Retinal pigment epithelial cell (primary cell): ENCODE data around the gene NFATC3.

Experiments
- DNase-seq: peaks from one replicate; pipeline ENCODE4 v3.0.0-alpha.2; 2010; ENCODE audit warnings: low read depth
- H3K4me3 ChIP-seq: 2 replicates; pipeline ENCODE4 v1.5.1; 2011; ENCODE audit warnings: mild to moderate bottlenecking, low read length, control low read depth, moderate library complexity
- TF ChIP-seq, protein P1 (sequence below): conservative IDR thresholded peaks from 2 replicates; pipeline ENCODE4 v1.5.1; 2011; ENCODE audit warnings: low read depth, low read length, control low read depth, inconsistent platforms

Gene NFATC3

DNA sequence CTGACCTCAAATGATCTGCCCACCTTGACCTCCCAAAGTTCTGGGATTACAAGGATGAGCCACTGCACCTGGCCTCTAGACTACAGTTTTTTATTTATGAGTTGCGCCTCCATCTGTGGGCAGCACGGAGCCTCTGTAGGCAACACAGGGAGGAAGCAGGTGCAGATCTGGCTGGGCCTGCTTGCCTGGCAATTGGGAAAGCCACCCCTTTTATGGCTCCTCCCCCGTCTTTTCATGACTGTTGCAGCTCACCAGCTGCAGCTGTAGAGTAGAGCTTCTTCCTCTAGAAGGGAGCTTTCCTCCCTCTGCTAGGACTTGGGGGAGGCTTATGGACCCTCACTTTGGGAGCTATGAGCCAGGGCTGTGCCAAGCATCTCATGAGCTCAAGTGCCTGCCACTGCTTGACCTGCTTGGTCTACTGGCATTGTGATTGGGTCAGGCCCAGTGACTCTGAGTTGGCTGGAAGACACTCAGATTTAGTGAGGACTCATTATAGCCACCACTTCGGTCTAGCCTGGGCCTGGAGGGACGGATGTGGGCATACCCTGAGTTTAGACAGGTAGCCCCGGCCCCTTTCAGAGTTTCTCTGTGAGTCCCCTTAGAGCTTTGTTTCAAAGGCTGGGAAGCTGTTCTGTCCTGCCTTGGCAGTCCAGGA, 172.2 kb downstream of the NFATC3 start:
- TF ChIP-seq, protein P1, sequence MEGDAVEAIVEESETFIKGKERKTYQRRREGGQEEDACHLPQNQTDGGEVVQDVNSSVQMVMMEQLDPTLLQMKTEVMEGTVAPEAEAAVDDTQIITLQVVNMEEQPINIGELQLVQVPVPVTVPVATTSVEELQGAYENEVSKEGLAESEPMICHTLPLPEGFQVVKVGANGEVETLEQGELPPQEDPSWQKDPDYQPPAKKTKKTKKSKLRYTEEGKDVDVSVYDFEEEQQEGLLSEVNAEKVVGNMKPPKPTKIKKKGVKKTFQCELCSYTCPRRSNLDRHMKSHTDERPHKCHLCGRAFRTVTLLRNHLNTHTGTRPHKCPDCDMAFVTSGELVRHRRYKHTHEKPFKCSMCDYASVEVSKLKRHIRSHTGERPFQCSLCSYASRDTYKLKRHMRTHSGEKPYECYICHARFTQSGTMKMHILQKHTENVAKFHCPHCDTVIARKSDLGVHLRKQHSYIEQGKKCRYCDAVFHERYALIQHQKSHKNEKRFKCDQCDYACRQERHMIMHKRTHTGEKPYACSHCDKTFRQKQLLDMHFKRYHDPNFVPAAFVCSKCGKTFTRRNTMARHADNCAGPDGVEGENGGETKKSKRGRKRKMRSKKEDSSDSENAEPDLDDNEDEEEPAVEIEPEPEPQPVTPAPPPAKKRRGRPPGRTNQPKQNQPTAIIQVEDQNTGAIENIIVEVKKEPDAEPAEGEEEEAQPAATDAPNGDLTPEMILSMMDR: no peak
- DNase-seq: no peak

DNA sequence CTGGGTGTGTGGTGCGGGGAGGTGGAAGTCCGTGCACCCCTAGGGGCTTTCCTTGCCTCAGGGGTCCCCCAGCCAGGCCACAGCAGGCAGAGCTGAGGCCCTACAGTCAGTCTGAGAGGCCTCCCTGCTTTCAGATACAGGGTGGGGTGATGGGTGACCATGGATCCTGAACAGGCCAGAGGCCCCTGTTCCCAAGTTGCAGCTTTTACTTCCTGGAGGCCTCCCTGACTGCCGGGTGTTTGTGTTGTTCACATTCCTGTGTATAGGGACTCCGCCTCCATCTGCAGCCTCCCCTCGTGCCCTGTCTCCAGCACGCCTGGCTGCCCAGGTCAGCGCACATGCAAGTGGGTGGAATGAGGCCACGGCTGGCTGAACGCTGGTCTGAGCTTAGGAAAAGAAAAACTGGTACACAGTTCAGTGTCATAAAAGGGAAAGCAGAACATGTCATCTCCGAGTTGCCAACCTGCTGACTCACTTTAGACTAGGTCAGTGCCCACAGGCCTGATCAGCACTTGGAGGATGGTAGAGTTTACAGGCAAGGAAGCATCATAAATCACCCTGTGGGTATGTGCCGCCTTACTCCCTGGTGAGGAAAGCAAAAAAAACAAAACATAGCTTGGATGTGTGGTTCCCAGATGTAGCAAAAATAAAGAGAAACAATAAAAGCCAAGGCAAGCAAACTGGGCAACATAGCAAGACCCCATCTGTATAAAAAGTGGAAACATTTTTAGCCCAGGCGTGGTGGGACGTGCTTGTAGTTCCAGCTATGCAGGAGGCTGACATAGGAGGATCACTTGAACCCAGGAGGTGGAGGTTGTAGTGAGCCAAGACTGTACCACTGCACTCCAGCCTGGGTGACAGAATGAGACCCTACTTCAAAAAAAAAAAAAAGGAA, 173.0 kb downstream of the NFATC3 start:
- no peak overlapping the region for H3K4me3 ChIP-seq
- DNase-seq: peak; percentile 81
- TF ChIP-seq, protein P1: no peak

More for the DNA sequence above, 172.2 kb downstream of the NFATC3 start:
- H3K4me3 ChIP-seq: no peak overlapping the region

DNA sequence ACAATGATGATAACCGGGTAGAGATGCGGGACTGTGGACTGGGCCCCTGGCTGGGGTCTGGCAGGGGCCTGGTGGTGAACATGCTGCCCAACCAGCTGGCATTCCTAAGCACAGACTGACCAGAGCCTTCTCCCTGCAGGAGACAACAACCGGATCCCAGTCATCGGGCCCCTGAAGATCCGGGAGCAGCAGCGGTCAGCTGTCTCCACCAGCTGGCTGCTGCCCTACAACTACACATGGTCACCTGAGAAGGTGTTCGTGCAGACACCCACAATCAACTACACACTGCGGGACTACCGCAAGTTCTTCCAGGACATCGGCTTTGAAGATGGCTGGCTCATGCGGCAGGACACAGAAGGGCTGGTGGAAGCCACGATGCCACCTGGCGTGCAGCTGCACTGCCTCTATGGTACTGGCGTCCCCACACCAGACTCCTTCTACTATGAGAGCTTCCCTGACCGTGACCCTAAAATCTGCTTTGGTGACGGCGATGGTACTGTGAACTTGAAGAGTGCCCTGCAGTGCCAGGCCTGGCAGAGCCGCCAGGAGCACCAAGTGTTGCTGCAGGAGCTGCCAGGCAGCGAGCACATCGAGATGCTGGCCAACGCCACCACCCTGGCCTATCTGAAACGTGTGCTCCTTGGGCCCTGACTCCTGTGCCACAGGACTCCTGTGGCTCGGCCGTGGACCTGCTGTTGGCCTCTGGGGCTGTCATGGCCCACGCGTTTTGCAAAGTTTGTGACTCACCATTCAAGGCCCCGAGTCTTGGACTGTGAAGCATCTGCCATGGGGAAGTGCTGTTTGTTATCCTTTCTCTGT, 174.0 kb downstream of the NFATC3 start:
- no peak overlapping the region for H3K4me3 ChIP-seq
- DNase-seq: no peak
- TF ChIP-seq, protein P1: no peak

DNA sequence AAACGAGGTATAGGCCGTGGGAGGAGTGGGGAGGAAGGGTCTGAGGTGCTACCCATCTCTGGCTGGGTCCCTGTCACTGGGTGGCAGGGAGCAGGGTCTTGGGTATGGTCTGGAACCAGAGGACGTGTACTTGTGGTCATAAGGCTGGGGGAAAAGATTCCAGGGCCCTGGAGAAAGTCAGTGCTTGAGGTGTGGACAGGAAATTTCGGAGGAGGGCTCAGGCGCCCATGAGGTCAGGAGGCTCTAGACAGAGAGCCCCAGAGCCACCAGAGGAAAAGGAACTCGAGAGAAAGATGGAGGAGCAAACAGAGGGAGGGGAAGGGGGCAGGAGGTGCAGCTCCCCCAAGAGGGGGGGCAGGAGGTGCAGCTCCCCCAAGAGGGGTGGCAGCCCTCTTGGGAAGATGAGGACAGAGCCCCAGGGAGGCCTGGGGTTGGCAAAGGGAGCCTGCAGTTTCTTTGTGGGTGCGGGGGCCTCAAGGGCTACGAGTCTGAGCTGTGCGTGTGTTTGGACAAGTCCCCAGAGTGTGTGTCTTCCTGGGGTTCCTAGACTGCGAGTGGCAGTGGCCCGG, 178.5 kb downstream of the NFATC3 start:
- TF ChIP-seq, protein P1: no peak
- peak overlapping the region; percentile 48 for H3K4me3 ChIP-seq
- DNase-seq: no peak

DNA sequence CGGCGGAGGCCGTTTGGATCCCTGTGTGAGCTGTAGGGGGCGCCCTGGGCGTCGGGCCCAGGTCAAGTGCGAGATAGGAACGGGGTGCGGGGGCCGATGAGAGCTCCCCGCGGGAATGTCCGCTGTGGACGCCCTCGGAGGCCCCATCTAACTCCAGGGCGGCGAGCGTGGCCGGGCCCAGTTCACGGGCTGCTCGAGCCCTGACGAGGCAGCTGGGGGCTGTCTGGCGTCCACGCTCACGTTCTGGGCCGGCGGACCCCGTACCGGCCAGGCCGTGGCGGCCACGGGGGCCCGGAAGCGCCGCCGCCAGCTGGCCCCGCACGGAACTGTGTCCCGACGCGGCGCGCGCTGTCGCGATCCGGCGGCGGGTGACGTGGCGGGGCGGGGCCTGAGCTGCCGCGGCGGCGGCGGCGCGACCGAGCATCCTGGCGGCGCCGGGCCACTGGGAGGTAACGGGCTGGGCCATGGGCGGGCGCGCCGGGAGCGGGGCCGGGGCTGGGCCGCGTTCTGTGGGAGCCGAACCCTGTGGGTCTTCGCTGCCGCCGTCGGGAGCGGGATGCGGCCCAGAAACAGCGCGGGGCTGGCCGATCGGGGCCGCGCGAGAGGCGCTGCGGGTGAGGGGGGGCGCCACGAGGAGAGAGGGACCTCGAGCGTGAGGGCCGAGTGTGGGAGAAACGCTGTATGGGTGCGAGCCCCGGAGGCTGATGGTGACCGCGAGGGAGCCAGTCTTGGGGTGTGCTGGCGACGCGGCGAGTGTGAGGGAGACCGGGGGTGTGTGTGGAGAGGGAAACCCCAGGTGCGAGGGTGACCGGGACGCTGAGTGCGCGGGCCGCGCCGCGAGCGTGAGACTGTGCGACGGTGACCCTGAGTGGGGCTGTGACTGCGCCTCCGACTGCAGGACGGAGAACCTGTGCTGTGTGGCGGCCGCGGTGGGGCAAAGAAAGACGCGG, 179.2 kb downstream of the NFATC3 start, which contains the start of gene SLC7A6:
TSS of gene SLC7A6 (plus strand) at position 399 of the 950 bp plus-strand sequence. CDS start 10,201 bp downstream, outside the sequence.
- H3K4me3 ChIP-seq: peak within 1 kb of the TSS; percentile 96
- no peak for DNase-seq
- TF ChIP-seq, protein P1: peak; percentile 74
